Fibroblast of lung (primary cell): Measurements from ENCODE around the gene HSPH1.

Experiments
- CTCF ChIP-seq, 2 donors: IDR thresholded peaks in 1 of 2; conservative IDR thresholded peaks in 1 of 2; 1 replicate in 1 of 2; 2 replicates in 1 of 2; pipeline ENCODE4 v1.5.1; 2011 to 2012; ENCODE audit warnings: low read length in 2 of 2, control low read depth in 1 of 2, inconsistent platforms in 1 of 2, low read depth in 1 of 2, mild to moderate bottlenecking in 1 of 2
- EZH2 ChIP-seq: IDR thresholded peaks from 2 replicates; pipeline ENCODE4 v1.5.1; 2012; ENCODE audit warnings: low read length, control low read depth, mild to moderate bottlenecking; ENCODE audit errors: missing control alignments

DNA sequence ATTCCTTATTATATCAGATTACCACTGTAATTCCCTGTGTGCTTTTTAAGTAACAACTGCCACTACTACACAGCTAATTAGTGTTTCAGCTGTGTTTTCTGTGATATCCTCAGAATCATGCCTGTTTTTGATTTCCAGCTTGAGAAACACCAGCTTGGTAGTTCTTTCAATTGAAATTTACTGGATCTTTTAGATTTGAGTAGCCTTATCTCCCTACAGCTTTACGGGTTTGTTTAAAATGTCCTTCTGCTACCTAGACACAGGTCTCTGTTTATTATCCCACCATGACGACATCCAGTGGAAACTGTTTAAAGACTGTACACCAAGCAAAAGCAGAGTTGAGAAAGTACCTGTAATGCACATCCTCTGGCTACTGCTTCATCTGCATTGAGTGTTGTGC is 12.1 kb downstream of the HSPH1 start:
- TF ChIP-seq CTCF (conservative IDR thresholded peaks at IDR 0.05 in 1 of 2, IDR thresholded peaks at IDR 0.05 in 1 of 2; ENCODE audit: low read depth in 1 of 2, low read length in 2 of 2) (no peak), EZH2 (no peak)
